NCI-H510A treated with DMSO at 0.1 percent for 48 hours (cell line): ENCODE measurements around the gene CERS5.

Experiments
- DNase-seq: peaks from one replicate; lab custom pipeline; 2025; lab: John Stamatoyannopoulos, UW

CERS5 gene

GRCh38 chr12:50127546-50127945 lies 39.6 kb downstream of the CERS5 start:
- DNase-seq, result peak; percentile 64

GRCh38 chr12:50123203-50123602 lies 44.0 kb downstream of the CERS5 start:
- no peak for DNase-seq

GRCh38 chr12:50121641-50122040 lies 45.5 kb downstream of the CERS5 start:
- no peak for DNase-seq

DNA sequence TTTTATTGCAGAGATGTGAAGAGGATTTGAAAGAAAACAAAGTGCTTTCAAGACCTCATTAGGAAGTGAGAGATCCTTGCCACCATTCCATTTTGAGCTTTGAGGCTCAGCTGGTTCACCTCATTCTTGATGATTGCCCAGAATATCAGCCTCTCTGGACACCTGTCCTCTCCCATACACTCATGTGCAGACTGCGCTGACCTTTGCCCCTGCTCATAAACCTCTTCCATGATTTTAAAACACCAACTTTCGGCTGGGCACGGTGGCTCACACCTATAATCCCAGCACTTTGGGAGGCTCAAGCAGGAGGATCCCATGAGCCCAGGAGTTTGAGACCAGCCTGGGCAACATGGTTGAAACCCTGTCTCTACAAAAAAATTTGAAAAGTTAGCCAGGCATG lies 46.2 kb downstream of the CERS5 start:
- no peak for DNase-seq

DNA sequence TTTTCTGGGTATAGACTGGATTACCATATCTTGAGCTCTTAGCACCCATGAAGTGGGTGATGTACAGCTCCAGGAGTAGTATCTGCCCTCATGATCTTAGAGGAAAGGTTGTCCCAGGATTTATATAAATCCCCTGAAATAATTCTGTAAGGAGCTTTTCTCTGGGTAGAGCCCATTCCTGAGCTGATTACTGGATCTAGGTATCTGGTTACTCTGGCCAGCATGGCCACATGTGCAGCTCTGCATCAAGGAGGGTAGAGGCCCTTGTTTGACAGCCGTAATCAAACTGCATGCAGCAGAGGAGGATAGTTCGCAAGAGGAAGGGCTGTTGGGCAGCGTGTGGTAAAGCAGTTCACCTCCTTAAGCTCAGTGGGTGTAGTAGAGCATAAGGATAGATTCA lies 46.6 kb downstream of the CERS5 start:
- no peak for DNase-seq

DNA sequence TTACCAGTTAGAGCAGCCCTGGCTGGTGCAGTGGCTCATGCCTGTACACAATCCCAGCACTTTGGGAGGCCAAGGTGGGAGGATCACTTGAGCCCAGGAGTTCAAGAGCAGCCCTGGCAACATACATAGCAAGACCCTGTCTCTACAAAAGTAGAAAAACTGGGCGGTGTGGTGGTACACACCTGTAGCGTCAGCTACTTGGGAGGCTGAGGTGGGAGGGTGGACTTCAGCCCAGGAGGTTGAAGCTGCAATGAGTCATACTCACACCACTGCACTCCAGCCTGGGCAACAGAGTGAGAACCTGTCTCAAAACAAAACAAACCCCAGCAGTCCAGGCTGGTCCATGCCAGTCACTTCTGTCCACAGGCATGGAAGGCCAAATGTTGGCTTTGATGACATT lies 47.8 kb downstream of the CERS5 start:
- DNase-seq, result no peak

GRCh38 chr12:50117057-50117622 lies 50.0 kb downstream of the CERS5 start:
- no peak for DNase-seq

DNA sequence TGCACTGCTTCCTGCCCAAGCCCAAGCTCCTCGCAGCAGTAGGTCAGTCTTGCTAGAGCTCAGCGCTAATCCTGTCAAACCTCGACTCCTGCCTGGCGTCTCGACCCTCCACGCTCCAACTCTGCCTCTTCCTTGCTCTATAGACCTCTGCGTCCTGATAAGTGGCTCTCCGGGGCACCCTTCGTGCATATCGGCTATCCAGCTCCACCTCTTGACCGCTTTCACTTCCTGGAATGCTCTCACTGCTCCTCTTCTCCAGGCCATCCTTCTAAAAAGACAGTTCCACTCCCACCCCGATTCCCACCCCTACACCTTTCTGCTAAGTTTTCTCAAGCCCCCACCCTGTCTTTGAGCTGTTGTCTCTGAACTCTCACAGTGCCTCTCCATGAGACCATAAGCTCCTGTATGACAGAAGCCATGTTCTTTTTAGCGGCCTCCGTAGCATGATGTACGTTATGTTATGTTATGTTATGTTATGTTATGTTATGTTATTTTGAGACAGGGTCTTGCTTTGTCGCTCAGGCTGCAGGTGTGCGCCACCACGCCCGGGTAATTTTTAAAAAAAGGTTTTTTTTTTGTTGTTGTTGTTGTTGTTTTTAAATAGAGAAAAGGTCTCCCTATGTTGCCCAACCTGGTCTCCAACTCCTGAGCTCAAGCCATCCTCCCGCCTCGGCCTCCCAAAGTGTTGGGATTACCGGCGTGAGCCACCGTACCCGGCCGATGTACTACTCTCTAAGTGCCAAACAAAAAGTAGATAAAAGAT lies 54.5 kb downstream of the CERS5 start:
- DNase-seq, result peak; percentile 53

DNA sequence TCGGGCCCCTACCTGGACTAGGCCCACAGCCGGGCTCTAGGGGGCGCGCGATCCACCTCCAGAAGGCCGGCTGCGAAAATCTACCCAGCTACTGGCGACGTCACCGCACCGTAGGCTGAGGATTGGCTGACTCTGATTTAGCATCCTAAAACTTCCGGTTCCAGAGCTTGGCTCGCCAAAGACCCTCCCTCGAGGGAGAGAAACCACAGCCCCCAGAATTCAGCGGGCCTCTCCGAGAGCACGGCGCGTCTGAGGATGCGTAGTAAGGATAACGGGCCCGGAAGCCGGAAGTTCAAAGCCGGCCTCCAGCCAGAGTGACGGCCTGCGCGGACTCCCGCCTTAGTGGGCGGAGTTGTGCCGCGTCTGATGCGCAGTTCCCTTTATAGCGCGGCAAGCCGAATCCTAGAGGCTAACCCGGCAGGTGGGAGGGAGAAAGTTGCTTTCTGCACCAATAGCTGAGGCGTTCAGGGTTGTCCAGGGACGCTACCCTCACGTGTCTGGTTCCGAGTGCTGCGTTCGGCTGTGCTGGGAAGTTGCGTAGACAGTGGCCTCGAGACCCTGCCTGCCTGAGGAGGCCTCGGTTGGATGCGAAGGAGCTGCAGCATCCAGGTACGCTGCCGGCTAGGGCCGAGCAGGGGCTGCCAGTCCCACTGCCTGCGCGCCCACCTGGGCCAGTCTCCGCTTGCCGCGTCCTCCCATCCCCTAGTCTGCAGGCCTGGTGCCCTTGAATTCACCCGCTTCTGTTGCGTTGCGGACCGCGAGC lies 55.3 kb downstream of the CERS5 start, which contains the start of gene COX14:
COX14 (plus strand) TSS at position 544 of the 763 bp plus-strand sequence. CDS start 7,808 bp downstream, outside the sequence.
- DNase-seq, result peak; percentile 98

- no peak for DNase-seq
Measured at GRCh38 chr12:50111395-50111692, 55.8 kb downstream of the CERS5 start.

- DNase-seq, result peak; percentile 59
Measured at GRCh38 chr12:50110762-50111351, 56.3 kb downstream of the CERS5 start.

GRCh38 chr12:50110127-50110761 lies 56.9 kb downstream of the CERS5 start:
- no peak for DNase-seq

- no peak for DNase-seq
Measured at GRCh38 chr12:50109319-50109718, 57.9 kb downstream of the CERS5 start.

- no peak for DNase-seq
Measured at GRCh38 chr12:50107416-50108268, 59.5 kb downstream of the CERS5 start.

GRCh38 chr12:50106907-50107306 lies 60.3 kb downstream of the CERS5 start:
- no peak for DNase-seq

DNA sequence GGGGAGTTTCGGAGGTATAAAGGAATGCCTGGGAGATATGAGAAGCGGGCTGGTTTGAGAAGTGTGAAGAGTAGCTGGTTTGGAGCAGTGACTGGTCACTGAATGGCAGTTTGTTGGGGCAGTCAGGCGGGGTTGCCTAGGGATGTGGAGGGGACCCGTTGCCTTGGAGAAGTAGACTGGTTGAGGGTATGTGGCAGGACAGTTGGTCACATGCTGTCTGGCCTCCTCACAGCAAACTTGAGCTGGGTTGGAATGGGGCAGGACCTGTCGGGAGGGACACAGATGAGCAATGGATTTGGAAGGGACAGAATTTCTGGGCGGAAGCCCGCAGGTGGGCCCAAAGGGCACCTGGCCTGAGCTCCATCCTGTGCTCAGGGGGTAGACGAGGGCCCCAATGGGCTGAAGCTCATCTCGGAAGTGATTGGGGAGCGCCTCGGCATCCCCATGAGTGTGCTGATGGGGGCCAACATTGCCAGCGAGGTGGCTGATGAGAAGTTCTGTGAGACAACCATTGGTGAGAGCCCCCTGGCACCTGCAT lies 61.2 kb downstream of the CERS5 start:
- DNase-seq, result no peak

GRCh38 chr12:50104417-50105366 lies 62.5 kb downstream of the CERS5 start:
- no peak for DNase-seq

DNA sequence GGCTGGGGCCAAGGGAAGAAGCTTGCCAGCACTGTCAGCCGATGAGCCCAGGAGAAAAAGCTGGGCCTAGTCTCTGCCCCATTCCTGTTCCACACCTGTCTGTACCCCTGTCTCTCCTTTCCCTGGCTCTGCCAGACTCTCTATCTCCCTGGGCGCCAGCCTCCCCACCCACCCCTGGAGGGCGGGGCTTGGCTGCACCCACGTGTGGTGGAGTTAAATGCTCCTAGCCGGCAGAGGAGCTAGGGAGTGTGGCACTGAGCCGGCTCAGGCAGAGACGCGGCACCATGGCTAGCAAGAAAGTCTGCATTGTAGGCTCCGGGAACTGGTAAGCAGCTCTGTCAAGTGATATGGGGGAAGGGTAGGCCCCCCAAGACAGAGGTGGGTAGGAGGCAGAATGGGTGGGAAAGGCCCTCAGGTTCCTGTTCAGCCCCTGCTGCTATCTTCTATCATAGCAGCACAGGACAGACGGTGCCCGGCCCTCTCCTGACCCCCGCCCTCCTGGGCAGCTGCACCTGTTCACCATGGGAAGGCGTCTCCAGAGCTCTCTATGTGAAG lies 63.3 kb downstream of the CERS5 start, which contains the start of gene GPD1:
GPD1 (plus strand) TSS at position 242 of the 555 bp plus-strand sequence; CDS start at position 285, 43 bp downstream.
- peak; percentile 88 for DNase-seq

DNA sequence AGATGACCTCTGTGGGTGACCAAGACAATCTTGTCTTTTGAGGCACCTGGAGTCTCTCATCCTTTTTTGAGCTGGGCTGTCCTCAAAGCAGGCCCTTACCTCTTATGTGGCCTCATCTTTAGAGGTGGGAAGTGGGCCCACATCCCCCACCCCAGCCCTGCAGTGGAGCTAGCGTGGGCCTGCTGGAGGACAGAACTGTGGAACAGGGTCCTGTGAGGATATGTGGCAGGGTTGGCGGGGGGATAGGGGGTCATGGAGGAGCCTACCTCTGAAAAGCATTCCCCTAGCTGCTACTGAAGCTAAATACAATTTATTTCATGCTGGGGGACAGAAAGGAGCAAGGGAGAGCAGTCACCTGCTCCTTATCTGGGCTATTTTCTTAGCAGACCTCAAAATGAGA lies 63.8 kb downstream of the CERS5 start:
- no peak for DNase-seq
